Gastrocnemius medialis (tissue), 4 donors: Measurements from ENCODE around the gene SHISAL2B.

Experiments
- CTCF ChIP-seq, 5 experiments: fragments of 450-650 bp in 3 of 5; fragments of 200-600 bp in 2 of 5; sonication (generic) in 2 of 5; IDR thresholded peaks in 4 of 5; conservative IDR thresholded peaks in 1 of 5; 1 replicate in 4 of 5; 2 replicates in 1 of 5; pipeline ENCODE4 v1.5.1; 2016 to 2019; ENCODE audit warnings: antibody characterized with exemption in 5 of 5, mild to moderate bottlenecking in 3 of 5, moderate library complexity in 3 of 5
- POLR2A ChIP-seq, 2 donors: fragments of 450-650 bp; IDR thresholded peaks; one replicate each; pipeline ENCODE4 v1.6.1; 2017; ENCODE audit warnings: antibody characterized with exemption in 2 of 2, mild to moderate bottlenecking in 2 of 2, moderate library complexity in 2 of 2

- TF ChIP-seq CTCF (IDR thresholded peaks at IDR 0.05 in 4 of 5, conservative IDR thresholded peaks at IDR 0.05 in 1 of 5): no peak
- TF ChIP-seq POLR2A (IDR thresholded peaks at IDR 0.05): no peak
Observed at GRCh38 chr5:64690104-64690416, 243 bp upstream of the SHISAL2B start.
